T-cell (primary cell): ENCODE measurements around the gene GALNTL6. TPM values are rescaled to one million over a fixed set of nuclear protein-coding genes. Genes with fewer than 3 reads are reported as not detected.

Experiments used
- ATAC-seq, 4 experiments: fragments of 200-7000 bp in 3 of 4; fragments of 150-1000 bp in 1 of 4; cut with Tn5 transposase; replicated peaks in 1 of 4; 1 replicate in 3 of 4; 2 replicates in 1 of 4; pipeline ENCODE4 v1.10.0; 2021; ENCODE audit warnings: moderate library complexity in 3 of 4, mild to moderate bottlenecking in 2 of 4, moderate number of reproducible peaks in 1 of 4
- CTCF ChIA-PET, 2 donors: fragments of 300-600 bp; sonication (Branson Sonifier 250); formaldehyde crosslinking; loops; one replicate each; lab custom pipeline; 2022; ENCODE audit warnings: antibody characterized with exemption in 2 of 2; lab: Charles Lee
- POLR2A ChIA-PET, 2 donors: fragments of 300-600 bp; sonication (Branson Sonifier 250); formaldehyde crosslinking; loops; one replicate each; lab custom pipeline; 2022; ENCODE audit warnings: antibody characterized with exemption in 2 of 2; lab: Charles Lee
- DNase-seq, 35 experiments: peaks; one replicate each; pipeline versions ENCODE4 v3.0.0 to v3.0.0-alpha.2; 2013 to 2023
- H3K27ac ChIP-seq: one replicate; pipeline ENCODE4 v1.5.1; 2013; ENCODE audit warnings: low read length
- H3K27me3 ChIP-seq, 2 experiments: replicated peaks in 1 of 2; 1 replicate in 1 of 2; 2 replicates in 1 of 2; pipeline versions ENCODE4 v1.6.1 to v1.7.0; 2013; ENCODE audit warnings: low read length in 1 of 2, mixed read lengths in 1 of 2; ENCODE audit not compliant: control insufficient read depth in 2 of 2, insufficient read depth in 2 of 2; ENCODE audit errors: extremely low read depth in 1 of 2
- H3K36me3 ChIP-seq, 2 donors: 1 replicate in 1 of 2; 2 replicates in 1 of 2; pipeline versions ENCODE4 v1.6.1 to v1.7.0; 2013; ENCODE audit warnings: low read length in 1 of 2; ENCODE audit not compliant: control insufficient read depth in 2 of 2, insufficient read depth in 1 of 2; ENCODE audit errors: extremely low read depth in 1 of 2
- H3K4me1 ChIP-seq, 2 experiments: 1 replicate in 1 of 2; 2 replicates in 1 of 2; pipeline versions ENCODE4 v1.6.1 to v1.7.0; 2013; ENCODE audit warnings: low read length in 2 of 2, mixed read lengths in 1 of 2; ENCODE audit not compliant: insufficient read depth in 2 of 2, control insufficient read depth in 1 of 2; ENCODE audit errors: extremely low read depth in 1 of 2
- H3K4me3 ChIP-seq, 2 donors: 1 replicate in 1 of 2; 2 replicates in 1 of 2; pipeline versions ENCODE4 v1.5.1 to v1.7.0; 2013; ENCODE audit warnings: mild to moderate bottlenecking in 2 of 2, low read length in 1 of 2, moderate library complexity in 1 of 2; ENCODE audit not compliant: control insufficient read depth in 1 of 2; ENCODE audit errors: extremely low read depth in 1 of 2
- H3K9me3 ChIP-seq: 2 replicates; pipeline ENCODE4 v1.7.0; 2013
- H3K27ac Mint-ChIP-seq, 2 donors: one replicate each; pipeline ENCODE4 v1.8.0; 2020 to 2021; ENCODE audit warnings: mild to moderate bottlenecking in 2 of 2, mixed read lengths in 2 of 2
- H3K27me3 Mint-ChIP-seq, 2 donors: one replicate each; pipeline ENCODE4 v1.8.0; 2021 to 2022; ENCODE audit warnings: mixed read lengths in 2 of 2
- H3K36me3 Mint-ChIP-seq: one replicate; pipeline ENCODE4 v1.8.0; 2021; ENCODE audit warnings: mixed read lengths
- H3K4me1 Mint-ChIP-seq, 3 donors: one replicate each; pipeline ENCODE4 v1.8.0; 2020 to 2022; ENCODE audit warnings: mixed read lengths in 3 of 3, mild to moderate bottlenecking in 1 of 3
- H3K4me3 Mint-ChIP-seq, 3 donors: one replicate each; pipeline ENCODE4 v1.8.0; 2020 to 2022; ENCODE audit warnings: mild to moderate bottlenecking in 3 of 3, mixed read lengths in 3 of 3, moderate library complexity in 3 of 3
- H3K9me3 Mint-ChIP-seq, 3 donors: one replicate each; pipeline ENCODE4 v1.8.0; 2020 to 2022; ENCODE audit warnings: mixed read lengths in 3 of 3
- WGBS: methylation state at CpG from one replicate; pipeline ENCODE4 v1.1.5; 2013; ENCODE audit warnings: missing lambda C conversion rate; ENCODE audit not compliant: insufficient coverage; 5-methylcytosine and 5-hydroxymethylcytosine counted together
- total RNA-seq, 35 experiments: library from RNA in 6 of 35; stranded (reverse) in 6 of 35; fragments of 120-200 nt in 1 of 35; gene quantifications; one replicate each; pipeline versions ENCODE4 v1.2.1 to v1.2.4 and lab custom pipeline; 2013 to 2026

The GALNTL6 gene
- total RNA-seq, 5 donors from 2014 or later (not counting 1 experiment from before 2014, with no cell fraction given), result not detected

DNA sequence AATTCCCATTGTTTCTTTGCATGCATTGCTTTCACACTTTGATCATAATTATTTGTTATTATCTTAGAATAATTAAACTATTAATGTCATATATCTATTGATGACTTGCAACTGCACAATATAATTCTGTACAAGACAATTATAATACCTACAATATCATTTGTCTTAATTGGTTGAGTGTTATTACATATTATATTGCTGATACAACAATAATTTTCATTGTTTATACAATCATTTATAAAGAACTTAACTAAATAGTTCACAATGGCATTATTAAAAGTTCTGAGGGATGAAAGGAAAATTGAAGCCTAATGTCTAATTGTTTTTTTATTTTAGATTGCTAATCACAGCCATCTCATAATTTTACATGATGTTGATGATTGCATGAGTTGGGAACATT is 227.6 kb downstream of the GALNTL6 start:
- no peaks in the 10 kb centered on the region for H3K36me3 ChIP-seq
- no peak overlapping the region for H3K27ac ChIP-seq
- ChIA-PET POLR2A (no interaction called here), CTCF (no interaction called here)
- H3K4me1 Mint-ChIP-seq, result no peaks in the 10 kb centered on the region
- no peaks in the 10 kb centered on the region for H3K36me3 Mint-ChIP-seq
- no peak overlapping the region for H3K4me3 Mint-ChIP-seq
- no peaks in the 10 kb centered on the region for H3K27me3 ChIP-seq
- no peaks in the 10 kb centered on the region for H3K9me3 ChIP-seq
- no peak overlapping the region for H3K4me3 ChIP-seq
- ATAC-seq (no peak), DNase-seq (no peak)
- no peaks in the 10 kb centered on the region for H3K4me1 ChIP-seq
- peaks cover 0 to 18% (median 7%) of the 10 kb centered on the region in 3 donors for H3K9me3 Mint-ChIP-seq
- no peaks in the 10 kb centered on the region for H3K27me3 Mint-ChIP-seq
- no peak overlapping the region for H3K27ac Mint-ChIP-seq

DNA sequence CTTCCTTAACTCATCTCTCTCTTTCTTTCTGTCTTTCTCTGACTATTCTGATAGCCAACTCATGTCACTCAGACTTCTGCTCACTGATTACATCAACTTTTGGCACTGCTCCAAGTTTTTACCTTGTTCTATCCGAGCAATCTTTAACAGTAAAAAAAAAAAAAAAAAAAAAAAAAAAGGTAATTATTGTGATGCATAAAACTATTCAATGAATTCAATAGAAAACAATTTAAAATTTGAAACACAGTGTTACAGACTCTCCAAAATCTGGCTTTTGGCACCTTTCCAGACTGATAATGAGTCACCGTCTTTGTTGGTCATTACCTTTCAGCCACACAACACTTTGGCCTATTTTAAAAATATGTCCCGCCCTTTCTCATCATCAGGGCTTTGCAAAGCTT is 229.5 kb downstream of the GALNTL6 start:
- H3K4me1 ChIP-seq, result no peaks in the 10 kb centered on the region
- CTCF ChIA-PET, result no interaction called here
- H3K4me1 Mint-ChIP-seq, result no peaks in the 10 kb centered on the region
- H3K9me3 ChIP-seq, result no peaks in the 10 kb centered on the region
- H3K27me3 Mint-ChIP-seq, result no peaks in the 10 kb centered on the region
- no peak overlapping the region for H3K27ac Mint-ChIP-seq
- H3K27me3 ChIP-seq, result no peaks in the 10 kb centered on the region
- POLR2A ChIA-PET, result no interaction called here
- DNase-seq (no peak), ATAC-seq (no peak)
- peaks cover 5 to 14% (median 8%) of the 10 kb centered on the region in 3 donors for H3K9me3 Mint-ChIP-seq
- H3K27ac ChIP-seq, result no peak overlapping the region
- WGBS, result 79% methylated on average over 2 of the region's 3 CpGs
- no peak overlapping the region for H3K4me3 ChIP-seq
- H3K36me3 Mint-ChIP-seq, result no peaks in the 10 kb centered on the region
- H3K4me3 Mint-ChIP-seq, result no peak overlapping the region
- no peaks in the 10 kb centered on the region for H3K36me3 ChIP-seq

DNA sequence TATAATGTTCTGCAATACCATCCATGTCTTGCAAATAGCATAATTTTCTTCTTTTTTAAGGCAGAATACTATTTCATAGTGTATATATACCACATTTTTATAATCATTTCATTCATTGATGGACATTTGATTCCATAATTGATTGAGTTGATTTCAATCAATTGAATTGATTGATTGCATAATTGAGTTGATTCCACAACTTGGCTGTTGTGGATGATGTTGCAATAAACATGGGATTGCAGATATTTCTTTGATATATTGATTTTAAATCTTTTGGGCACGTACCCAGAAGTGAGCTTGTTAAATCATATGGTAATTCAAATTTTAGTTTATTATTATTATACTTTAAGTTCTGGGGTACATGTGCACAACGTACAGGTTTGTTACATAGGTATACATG is 232.8 kb downstream of the GALNTL6 start:
- Histone ChIP-seq H3K4me1 (no peaks in the 10 kb centered on the region), H3K36me3 (no peaks in the 10 kb centered on the region), H3K27ac (no peak overlapping the region), H3K27me3 (no peaks in the 10 kb centered on the region), H3K4me3 (no peak overlapping the region), H3K9me3 (no peaks in the 10 kb centered on the region)
- Mint-ChIP-seq H3K4me3 (no peak overlapping the region), H3K27ac (no peak overlapping the region), H3K9me3 (peaks cover 5 to 15% (median 8%) of the 10 kb centered on the region in 3 donors), H3K27me3 (no peaks in the 10 kb centered on the region), H3K36me3 (no peaks in the 10 kb centered on the region), H3K4me1 (no peaks in the 10 kb centered on the region)
- WGBS, result no CpG with 5 or more reads among the region's 2 CpGs
- ATAC-seq (no peak), DNase-seq (no peak)
- ChIA-PET CTCF (no interaction called here), POLR2A (no interaction called here)

DNA sequence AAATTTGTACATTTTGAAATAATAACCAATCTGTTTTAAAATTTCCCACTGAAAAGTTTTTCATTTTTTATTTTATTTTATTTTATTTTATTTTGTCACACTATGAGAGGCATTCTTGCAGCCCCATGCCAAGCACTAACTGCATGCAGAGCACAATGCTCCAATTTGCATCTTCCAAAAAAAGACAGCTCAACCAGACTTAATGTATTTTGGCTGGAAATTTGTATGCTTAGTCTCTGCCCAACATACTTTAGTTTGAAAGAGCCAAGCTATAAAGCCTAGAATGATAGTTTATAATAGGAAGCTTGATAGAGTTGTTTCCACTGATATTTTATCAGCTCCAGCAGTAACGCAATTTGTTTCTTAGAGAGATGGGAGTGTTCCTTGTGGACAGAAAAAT is 235.5 kb downstream of the GALNTL6 start:
- Histone ChIP-seq H3K27ac (no peak overlapping the region), H3K36me3 (no peaks in the 10 kb centered on the region), H3K4me1 (no peaks in the 10 kb centered on the region), H3K4me3 (no peak overlapping the region), H3K27me3 (no peaks in the 10 kb centered on the region), H3K9me3 (no peaks in the 10 kb centered on the region)
- Mint-ChIP-seq H3K4me1 (no peaks in the 10 kb centered on the region), H3K36me3 (no peaks in the 10 kb centered on the region), H3K27me3 (no peaks in the 10 kb centered on the region), H3K9me3 (peaks cover 5 to 15% (median 7%) of the 10 kb centered on the region in 3 donors), H3K4me3 (no peak overlapping the region), H3K27ac (no peak overlapping the region)
- POLR2A ChIA-PET, result no interaction called here
- no peak for DNase-seq
- ATAC-seq, result no peak
- CTCF ChIA-PET, result no interaction called here
- WGBS, result 100% methylated on average over 1 of the region's 1 CpG

DNA sequence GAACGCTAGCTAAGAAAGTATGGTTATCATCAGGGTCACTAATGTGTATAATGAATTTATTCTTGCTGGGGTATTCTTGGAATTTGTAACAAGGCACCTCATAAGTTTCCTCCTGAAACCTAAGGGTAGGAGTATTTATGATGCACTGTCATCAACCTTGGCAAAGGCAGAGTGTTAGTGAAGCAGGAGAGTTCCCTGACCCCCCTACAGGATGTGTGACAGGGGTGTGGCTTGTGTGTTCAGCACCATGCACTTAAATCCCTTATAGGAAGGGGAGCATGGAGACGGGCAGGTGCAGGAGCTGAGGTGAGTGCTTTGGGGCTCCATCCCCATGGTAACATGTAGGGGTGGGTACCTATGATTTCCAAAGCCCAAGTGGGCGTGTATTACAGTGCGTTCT is 237.7 kb downstream of the GALNTL6 start:
- Mint-ChIP-seq H3K9me3 (peaks cover 0 to 6% (median 5%) of the 10 kb centered on the region in 3 donors), H3K4me3 (no peak overlapping the region), H3K4me1 (no peaks in the 10 kb centered on the region), H3K27me3 (no peaks in the 10 kb centered on the region), H3K27ac (no peak overlapping the region), H3K36me3 (no peaks in the 10 kb centered on the region)
- POLR2A ChIA-PET, result no interaction called here
- H3K9me3 ChIP-seq, result no peaks in the 10 kb centered on the region
- CTCF ChIA-PET, result interaction anchor here in 1 of 2 donors (0.6 kb wide), 1 partner anchor 55 kb away, joined by 4 read pairs; no protein-coding TSS in a partner anchor
- 59% methylated on average over 4 of the region's 4 CpGs for WGBS
- no peaks in the 10 kb centered on the region for H3K4me1 ChIP-seq
- DNase-seq, result no peak
- H3K27me3 ChIP-seq, result no peaks in the 10 kb centered on the region
- no peaks in the 10 kb centered on the region for H3K36me3 ChIP-seq
- no peak overlapping the region for H3K27ac ChIP-seq
- H3K4me3 ChIP-seq, result no peak overlapping the region
- no peak for ATAC-seq

DNA sequence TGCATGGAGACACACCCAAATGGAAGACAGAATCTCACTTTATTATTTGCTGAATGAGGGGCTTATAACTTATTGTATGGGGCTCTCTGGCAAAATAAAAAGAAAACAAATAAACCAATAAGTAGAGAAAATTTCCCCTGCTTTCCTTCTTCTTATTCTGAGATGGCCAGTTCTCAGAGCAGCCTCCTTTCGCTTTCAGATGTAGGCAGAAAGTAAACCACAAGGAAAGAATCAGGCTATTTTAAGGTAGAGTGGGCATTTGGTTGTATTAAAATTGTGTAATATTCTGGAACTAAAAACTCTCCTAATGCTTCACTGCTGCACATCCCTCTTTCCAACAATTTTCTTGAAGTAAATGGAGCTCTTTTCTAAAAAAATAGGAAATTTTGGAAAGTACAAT is 241.8 kb downstream of the GALNTL6 start:
- Mint-ChIP-seq H3K4me1 (no peaks in the 10 kb centered on the region), H3K27ac (no peak overlapping the region), H3K4me3 (no peak overlapping the region), H3K27me3 (no peaks in the 10 kb centered on the region), H3K9me3 (peaks cover 0 to 5% (median 2%) of the 10 kb centered on the region in 3 donors), H3K36me3 (no peaks in the 10 kb centered on the region)
- no peaks in the 10 kb centered on the region for H3K4me1 ChIP-seq
- no peak overlapping the region for H3K27ac ChIP-seq
- DNase-seq (no peak), ATAC-seq (no peak)
- WGBS, result no CpG with 5 or more reads among the region's 1 CpG
- no peaks in the 10 kb centered on the region for H3K9me3 ChIP-seq
- H3K27me3 ChIP-seq, result no peaks in the 10 kb centered on the region
- no peak overlapping the region for H3K4me3 ChIP-seq
- ChIA-PET CTCF (no interaction called here), POLR2A (no interaction called here)
- H3K36me3 ChIP-seq, result no peaks in the 10 kb centered on the region

DNA sequence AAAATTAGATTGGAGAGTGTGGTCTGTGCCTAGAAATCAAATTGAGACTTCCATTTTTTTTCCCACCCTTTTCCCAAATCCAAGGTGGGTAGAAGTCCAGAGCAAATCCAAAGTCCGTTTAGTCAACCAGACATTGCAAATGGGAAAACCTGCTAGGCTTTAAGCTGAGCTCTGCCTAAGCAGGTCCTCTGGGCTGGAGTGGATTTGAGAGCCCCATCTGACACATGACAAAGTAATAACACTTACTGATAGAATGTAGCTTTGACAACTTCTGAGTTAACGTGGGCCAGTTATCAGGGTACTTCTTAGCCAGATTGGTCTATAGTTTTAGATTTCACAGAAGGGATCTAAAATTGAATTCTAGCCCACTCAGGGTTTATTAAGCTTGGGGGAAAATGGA is 242.3 kb downstream of the GALNTL6 start:
- ATAC-seq (no peak), DNase-seq (no peak)
- Histone ChIP-seq H3K36me3 (no peaks in the 10 kb centered on the region), H3K27me3 (no peaks in the 10 kb centered on the region), H3K9me3 (no peaks in the 10 kb centered on the region), H3K27ac (no peak overlapping the region), H3K4me1 (no peaks in the 10 kb centered on the region), H3K4me3 (no peak overlapping the region)
- no peaks in the 10 kb centered on the region for H3K27me3 Mint-ChIP-seq
- ChIA-PET CTCF (no interaction called here), POLR2A (no interaction called here)
- H3K36me3 Mint-ChIP-seq, result no peaks in the 10 kb centered on the region
- no peaks in the 10 kb centered on the region for H3K4me1 Mint-ChIP-seq
- H3K27ac Mint-ChIP-seq, result no peak overlapping the region
- H3K4me3 Mint-ChIP-seq, result no peak overlapping the region
- H3K9me3 Mint-ChIP-seq, result peaks cover 0 to 3% (median 2%) of the 10 kb centered on the region in 3 donors
- no CpG with 5 or more reads among the region's 2 CpGs for WGBS
